K562 (cell line): ENCODE results near the gene BZW2. TPM values are rescaled to one million over a fixed set of nuclear protein-coding genes. Genes with fewer than 3 reads are reported as not detected.

Experiments used
- ARNT ChIP-seq, 2 experiments: fragments of 450-650 bp; IDR thresholded peaks; 2 replicates each; pipeline ENCODE4 v1.6.1; 2016; ENCODE audit warnings: mild to moderate bottlenecking in 1 of 2
- BACH1 ChIP-seq: fragments of 200-800 bp; sonication (Bioruptor generic); IDR thresholded peaks from 2 replicates; pipeline ENCODE4 v1.6.1; 2016; ENCODE audit warnings: missing genetic modification characterization, missing compliant biosample characterization
- CHD2 ChIP-seq: IDR thresholded peaks from 2 replicates; pipeline ENCODE4 v1.6.1; 2011; ENCODE audit warnings: low read depth, low read length
- DIDO1 ChIP-seq: fragments of 450-650 bp; IDR thresholded peaks from 2 replicates; pipeline ENCODE4 v1.6.1; 2016; ENCODE audit warnings: low read depth, missing biosample characterization, missing genetic modification characterization
- DLX4 ChIP-seq: fragments of 250-450 bp; sonication (Bioruptor Pico); IDR thresholded peaks from 2 replicates; pipeline ENCODE4 v1.6.1; 2021; ENCODE audit warnings: mild to moderate bottlenecking
- E2F8 ChIP-seq: fragments of 450-650 bp; IDR thresholded peaks from 2 replicates; pipeline ENCODE4 v1.7.1; 2018; ENCODE audit warnings: mild to moderate bottlenecking, low read depth; ENCODE audit not compliant: partially characterized antibody
- ETV5 ChIP-seq: sonication (generic); formaldehyde crosslinking; IDR thresholded peaks from 2 replicates; pipeline ENCODE4 v1.4.0; 2020; ENCODE audit warnings: low read depth, mild to moderate bottlenecking, missing genetic modification reagents
- IRF9 ChIP-seq: fragments of 450-650 bp; IDR thresholded peaks from 2 replicates; pipeline ENCODE4 v1.6.1; 2016; ENCODE audit warnings: missing biosample characterization, missing genetic modification characterization
- KDM2B ChIP-seq: fragments of 250-450 bp; sonication (Bioruptor Pico); IDR thresholded peaks from 2 replicates; pipeline ENCODE4 v1.8.0; 2021; ENCODE audit warnings: mild to moderate bottlenecking, moderate library complexity
- KLF1 ChIP-seq: fragments of 450-650 bp; IDR thresholded peaks from 2 replicates; pipeline ENCODE4 v1.6.1; 2016; ENCODE audit warnings: missing genetic modification characterization, missing compliant biosample characterization
- MTA3 ChIP-seq: fragments of 450-650 bp; formaldehyde crosslinking; IDR thresholded peaks from 2 replicates; pipeline ENCODE4 v1.6.1; 2017; ENCODE audit warnings: mild to moderate bottlenecking, borderline replicate concordance
- NCOA4 ChIP-seq: fragments of 450-650 bp; IDR thresholded peaks from 2 replicates; pipeline ENCODE4 v1.6.1; 2018; ENCODE audit warnings: mild to moderate bottlenecking; ENCODE audit not compliant: partially characterized antibody
- NCOA6 ChIP-seq: fragments of 450-650 bp; IDR thresholded peaks from 2 replicates; pipeline ENCODE4 v1.6.1; 2017; ENCODE audit warnings: mild to moderate bottlenecking
- NFATC3 ChIP-seq: fragments of 450-650 bp; IDR thresholded peaks from 2 replicates; pipeline ENCODE4 v1.6.1; 2017; ENCODE audit warnings: mild to moderate bottlenecking
- NFE2L1 ChIP-seq: fragments of 450-650 bp; IDR thresholded peaks from 2 replicates; pipeline ENCODE4 v1.6.1; 2016; ENCODE audit warnings: missing genetic modification characterization, low read depth, mild to moderate bottlenecking, missing compliant biosample characterization, moderate library complexity, borderline replicate concordance
- NR3C1 ChIP-seq: sonication (generic); formaldehyde crosslinking; IDR thresholded peaks from 2 replicates; pipeline ENCODE4 v1.8.1; 2022; ENCODE audit warnings: missing genetic modification reagents
- SMAD3 ChIP-seq: fragments of 450-650 bp; formaldehyde crosslinking; conservative IDR thresholded peaks from 2 replicates; pipeline ENCODE4 v1.4.0; 2020; ENCODE audit warnings: mild to moderate bottlenecking
- SOX6 ChIP-seq: fragments of 450-650 bp; IDR thresholded peaks from 2 replicates; pipeline ENCODE4 v1.6.1; 2014; ENCODE audit warnings: mild to moderate bottlenecking
- THRAP3 ChIP-seq: fragments of 450-650 bp; IDR thresholded peaks from 2 replicates; pipeline ENCODE4 v1.6.1; 2016; ENCODE audit warnings: mild to moderate bottlenecking, inconsistent platforms, borderline replicate concordance
- VEZF1 ChIP-seq: fragments of 200-800 bp; sonication (Bioruptor generic); IDR thresholded peaks from 2 replicates; pipeline ENCODE4 v1.6.1; 2017; ENCODE audit warnings: missing genetic modification characterization, missing compliant biosample characterization
- ZEB2 ChIP-seq: fragments of 450-650 bp; IDR thresholded peaks from 2 replicates; pipeline ENCODE4 v1.6.1; 2016
- ZNF695 ChIP-seq: fragments of 450-650 bp; formaldehyde crosslinking; IDR thresholded peaks from 2 replicates; pipeline ENCODE4 v1.4.0; 2020; ENCODE audit warnings: mild to moderate bottlenecking, moderate library complexity
- ZNF75A ChIP-seq: fragments of 450-650 bp; formaldehyde crosslinking; IDR thresholded peaks from 2 replicates; pipeline ENCODE4 v1.4.0; 2020; ENCODE audit warnings: mild to moderate bottlenecking
- ZNF780A ChIP-seq: fragments of 250-450 bp; sonication (Bioruptor Pico); IDR thresholded peaks from 2 replicates; pipeline ENCODE4 v1.5.0; 2021; ENCODE audit warnings: mild to moderate bottlenecking
- polyA plus RNA-seq, 8 experiments: library from polyadenylated mRNA; depleted of rRNA in 4 of 8; stranded (reverse) in 5 of 8; unstranded in 3 of 8; fragments of >200 nt; fragmentation: Nextera tagmentation in 2 of 8; fragmentation: Illumina TruSeq in 1 of 8; extraction: Ambion mirVana in 2 of 8; extraction: Trizol in 1 of 8; gene quantifications; 2 replicates each; pipeline versions ENCODE4 v1.2.1 to v1.2.3, GENCODE V29; 2011 to 2014; ENCODE audit warnings: inconsistent platforms in 1 of 8, missing spikeins in 1 of 8
- total RNA-seq, 7 experiments: library from RNA; depleted of rRNA in 6 of 7; stranded (reverse); fragments of >200 nt in 6 of 7; fragmentation: Illumina TruSeq in 2 of 7; extraction: Trizol in 2 of 7; gene quantifications; 2 replicates each; pipeline versions ENCODE4 v1.2.1 to v1.2.3, GENCODE V29; 2011 to 2021; ENCODE audit warnings: low replicate concordance in 1 of 7

Gene BZW2
- total and polyA plus RNA-seq, 9 of the 15 experiments (the other 6 are each of a cell fraction or from before 2014, with no cell fraction given), result 140 to 316 (median 173) TPM

- TF ChIP-seq SMAD3 (CRISPR knock-in tag), result 0 out of 2 replicates have a peak, but pooled peaks have one; percentile 69
- peak; percentile 88 for TF ChIP-seq MTA3
- peak; percentile 100 for TF ChIP-seq NFATC3
- no peak for TF ChIP-seq NFE2L1 (tag)
- no peak for TF ChIP-seq KDM2B (CRISPR knock-in tag)
- TF ChIP-seq ZEB2, result no peak; the same call in 1 of the 2 replicates
- no peak for TF ChIP-seq SOX6
- no peak for TF ChIP-seq IRF9 (tag)
- no peak for TF ChIP-seq KLF1 (tag)
- no peak for TF ChIP-seq ZNF695 (CRISPR knock-in tag)
- TF ChIP-seq ETV5 (CRISPR knock-in tag), result peak; percentile 38; the same call in 1 of the 2 replicates
- no peak for TF ChIP-seq DLX4 (CRISPR knock-in tag)
- no peak for TF ChIP-seq NCOA6
- TF ChIP-seq ZNF780A (CRISPR knock-in tag), result no peak
- TF ChIP-seq NR3C1 (CRISPR knock-in tag), result 0 out of 2 replicates have a peak, but pooled peaks have one; percentile 58
- TF ChIP-seq ZNF75A (CRISPR knock-in tag), result 0 out of 2 replicates have a peak, but pooled peaks have one; percentile 40
- peak; percentile 51; the same call in 1 of the 2 replicates for TF ChIP-seq CHD2
- no peak for TF ChIP-seq E2F8
- TF ChIP-seq THRAP3, result no peak
- TF ChIP-seq BACH1 (tag), result no peak
- no peak for TF ChIP-seq NCOA4
- no peak for TF ChIP-seq DIDO1 (tag)
- TF ChIP-seq VEZF1 (CRISPR knock-in tag), result peak; percentile 81
- TF ChIP-seq ARNT (IDR thresholded peaks at IDR 0.05), result no peak
Measured at GRCh38 chr7:16645593-16646471, at the start of gene BZW2, which contains the start of gene ANKMY2 (continued).
